HUES64 (cell line): ENCODE data around the gene ATAD3C.
"Not testable (repeated sequence)": the region's sequence is repeated elsewhere in the genome, so short reads cannot be mapped to it uniquely, and the experiment has no call there.

Experiments
- H3K27ac ChIP-seq: 2 replicates; pipeline ENCODE4 v1.7.0; 2013; ENCODE audit warnings: low read depth, low read length, inconsistent platforms
- H3K27me3 ChIP-seq: 2 replicates; pipeline ENCODE4 v1.6.1; 2013; ENCODE audit warnings: mild to moderate bottlenecking, low read length; ENCODE audit not compliant: insufficient read depth
- H3K36me3 ChIP-seq: 2 replicates; pipeline ENCODE4 v1.6.1; 2013; ENCODE audit warnings: mild to moderate bottlenecking, low read length; ENCODE audit not compliant: insufficient read depth
- H3K4me1 ChIP-seq: 2 replicates; pipeline ENCODE4 v1.6.1; 2013; ENCODE audit warnings: mild to moderate bottlenecking, low read length, moderate library complexity; ENCODE audit not compliant: insufficient read depth
- H3K4me3 ChIP-seq: 2 replicates; pipeline ENCODE4 v1.5.1; 2013; ENCODE audit warnings: mild to moderate bottlenecking, low read length, moderate library complexity
- H3K9ac ChIP-seq: 2 replicates; pipeline ENCODE4 v1.6.1; 2013; ENCODE audit warnings: mild to moderate bottlenecking, low read depth, low read length
- H3K9me3 ChIP-seq: 2 replicates; pipeline ENCODE4 v1.6.1; 2013; ENCODE audit warnings: low read depth, low read length; ENCODE audit not compliant: insufficient read depth
- WGBS: fragments of 150-250, 120-280 bp; methylation state at CpG from one replicate; pipeline ENCODE4 v1.1.7; 2013; ENCODE audit warnings: missing lambda C conversion rate; 5-methylcytosine and 5-hydroxymethylcytosine counted together

ATAD3C gene

DNA sequence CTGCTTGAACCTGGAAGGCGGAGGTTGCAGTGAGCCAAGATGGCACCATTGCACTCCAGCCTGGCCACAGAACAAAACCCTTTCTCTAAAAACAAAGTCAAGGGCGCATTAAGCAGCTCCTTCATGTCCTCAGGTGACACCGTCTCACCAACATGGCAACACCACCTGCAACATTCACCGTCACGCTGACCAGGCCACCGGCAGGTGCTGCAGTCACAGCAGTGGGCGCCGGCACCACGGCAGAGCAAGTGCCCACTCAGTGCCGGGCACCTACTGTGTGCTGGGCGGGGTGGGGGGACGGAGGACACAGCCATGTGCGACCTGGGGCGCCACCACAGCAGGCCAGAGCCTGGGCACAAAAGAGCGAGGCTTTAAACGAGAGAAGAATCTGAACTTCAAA lies 34.2 kb downstream of the ATAD3C start:
- Histone ChIP-seq H3K9me3 (no peaks in the 10 kb centered on the region), H3K27me3 (no peaks in the 10 kb centered on the region), H3K4me1 (no peaks in the 10 kb centered on the region), H3K9ac (no peak overlapping the region), H3K4me3 (no peak overlapping the region), H3K27ac (no peak overlapping the region), H3K36me3 (peaks cover 64% of the 10 kb centered on the region)
- WGBS = 97% methylated on average over 16 of the region's 16 CpGs

DNA sequence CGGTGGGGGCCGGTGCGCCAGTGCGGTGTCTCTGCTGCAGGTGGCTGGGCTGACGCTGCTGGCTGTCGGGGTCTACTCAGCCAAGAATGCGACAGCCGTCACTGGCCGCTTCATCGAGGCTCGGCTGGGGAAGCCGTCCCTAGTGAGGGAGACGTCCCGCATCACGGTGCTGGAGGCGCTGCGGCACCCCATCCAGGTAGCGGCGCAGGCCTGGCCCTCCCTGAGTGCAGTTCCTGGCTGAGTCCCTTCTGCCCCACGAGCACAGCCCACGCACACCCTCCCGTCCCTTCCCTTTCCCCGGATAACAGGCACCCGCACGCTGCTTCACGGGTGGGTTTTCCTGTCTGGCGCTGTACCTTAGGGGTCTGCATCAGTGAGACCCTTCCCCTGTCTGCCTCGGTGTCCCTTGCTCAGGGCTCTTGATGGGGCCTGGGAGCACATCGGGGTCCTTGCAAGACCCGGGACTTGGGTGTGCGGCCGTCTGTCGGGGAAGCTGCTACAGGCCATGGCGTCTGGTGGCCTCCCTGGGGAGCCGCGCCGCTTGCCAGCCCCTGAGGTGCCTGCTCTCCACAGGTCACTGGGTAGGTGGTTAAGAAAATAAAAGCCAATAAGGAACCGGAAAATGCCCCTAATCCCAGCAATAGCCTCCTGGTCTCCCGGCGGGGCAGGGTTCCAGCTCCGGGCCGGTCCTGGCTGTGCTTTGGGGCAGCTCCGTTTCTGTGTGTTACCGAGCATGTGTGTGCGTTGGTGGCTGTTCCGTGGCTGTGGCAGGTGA lies 35.7 kb downstream of the ATAD3C start:
- 95% methylated on average over 37 of the region's 46 CpGs for WGBS
- H3K27me3 ChIP-seq, H3K4me1 ChIP-seq, H3K9me3 ChIP-seq, H3K9ac ChIP-seq, H3K27ac ChIP-seq, H3K4me3 ChIP-seq: not testable (repeated sequence)
- H3K36me3 ChIP-seq = peaks cover 66% of the 10 kb centered on the region

DNA sequence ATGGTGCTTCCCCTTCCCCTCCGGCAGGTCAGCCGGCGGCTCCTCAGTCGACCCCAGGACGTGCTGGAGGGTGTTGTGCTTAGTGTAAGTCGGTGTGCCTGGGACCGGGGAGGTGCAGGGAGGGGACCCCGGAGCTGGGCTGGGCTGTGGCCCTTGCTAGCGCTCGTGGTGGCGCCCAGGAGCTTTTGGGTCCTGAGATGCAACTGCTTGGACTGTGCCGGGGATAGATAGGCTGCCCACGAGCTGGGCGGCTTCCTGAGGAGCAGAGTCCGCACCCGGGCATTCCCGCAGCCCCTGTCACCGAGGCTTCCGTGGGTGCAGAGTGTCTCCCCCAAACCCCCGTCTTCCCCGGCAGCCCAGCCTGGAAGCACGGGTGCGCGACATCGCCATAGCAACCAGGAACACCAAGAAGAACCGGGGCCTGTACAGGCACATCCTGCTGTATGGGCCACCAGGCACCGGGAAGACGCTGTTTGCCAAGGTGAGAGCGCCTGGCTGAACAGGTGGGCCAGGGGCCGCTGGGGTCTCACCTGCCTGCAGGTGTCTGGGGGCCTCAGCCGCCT lies 36.3 kb downstream of the ATAD3C start:
- not testable (repeated sequence) for H3K4me1 ChIP-seq, H3K4me3 ChIP-seq, H3K27me3 ChIP-seq, H3K9me3 ChIP-seq, H3K27ac ChIP-seq, H3K9ac ChIP-seq
- peaks cover 68% of the 10 kb centered on the region for H3K36me3 ChIP-seq
- WGBS = 96% methylated on average over 26 of the region's 31 CpGs

DNA sequence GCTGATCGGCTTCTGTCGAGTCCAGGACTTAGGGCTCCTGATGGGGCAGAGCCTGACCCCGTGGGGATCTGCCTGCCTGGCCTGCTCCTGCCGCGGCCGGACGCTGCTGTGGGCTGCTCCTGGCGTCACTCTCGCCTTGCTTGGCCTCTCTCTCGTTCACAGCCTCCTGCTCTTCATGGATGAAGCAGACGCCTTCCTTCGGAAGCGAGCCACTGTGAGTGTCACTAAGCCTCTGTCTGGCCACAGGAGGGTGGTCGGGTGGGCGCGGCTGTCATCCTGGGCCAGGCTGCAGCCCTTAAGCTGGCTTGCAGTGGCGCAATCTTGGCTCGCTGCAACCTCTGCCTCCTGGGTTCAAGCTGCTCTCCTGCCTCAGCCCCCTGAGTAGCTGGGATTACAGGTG lies 38.2 kb downstream of the ATAD3C start:
- H3K4me1 ChIP-seq = no peaks in the 10 kb centered on the region
- H3K27ac ChIP-seq = no peak overlapping the region
- H3K27me3 ChIP-seq = no peaks in the 10 kb centered on the region
- H3K4me3 ChIP-seq = no peak overlapping the region
- WGBS = 96% methylated on average over 18 of the region's 18 CpGs
- peaks cover 77% of the 10 kb centered on the region for H3K36me3 ChIP-seq
- no peak overlapping the region for H3K9ac ChIP-seq
- no peaks in the 10 kb centered on the region for H3K9me3 ChIP-seq

DNA sequence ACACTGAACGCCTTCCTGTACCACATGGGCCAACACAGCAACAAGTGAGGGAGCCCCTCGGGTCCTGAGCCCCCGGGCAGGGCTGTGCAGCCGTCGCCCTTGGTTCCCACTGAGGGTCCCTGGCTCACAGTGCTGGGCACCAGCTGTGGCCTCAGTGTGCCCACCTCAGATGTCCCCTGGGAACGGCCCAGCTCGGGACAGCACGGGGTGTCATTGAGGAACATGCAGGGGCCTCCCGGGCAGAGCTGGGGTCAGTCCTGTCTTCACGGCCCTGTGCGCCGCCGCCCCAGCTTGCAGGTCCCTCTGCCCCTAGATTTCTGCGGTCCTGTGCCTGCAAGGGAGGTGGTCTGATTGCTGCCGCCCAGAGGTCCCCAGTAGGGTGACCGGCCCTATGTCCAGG lies 39.7 kb downstream of the ATAD3C start:
- no peaks in the 10 kb centered on the region for H3K27me3 ChIP-seq
- H3K9ac ChIP-seq = no peak overlapping the region
- 94% methylated on average over 16 of the region's 16 CpGs for WGBS
- no peak overlapping the region for H3K4me3 ChIP-seq
- no peaks in the 10 kb centered on the region for H3K4me1 ChIP-seq
- H3K27ac ChIP-seq = no peak overlapping the region
- peaks cover 74% of the 10 kb centered on the region for H3K36me3 ChIP-seq
- H3K9me3 ChIP-seq = no peaks in the 10 kb centered on the region

DNA sequence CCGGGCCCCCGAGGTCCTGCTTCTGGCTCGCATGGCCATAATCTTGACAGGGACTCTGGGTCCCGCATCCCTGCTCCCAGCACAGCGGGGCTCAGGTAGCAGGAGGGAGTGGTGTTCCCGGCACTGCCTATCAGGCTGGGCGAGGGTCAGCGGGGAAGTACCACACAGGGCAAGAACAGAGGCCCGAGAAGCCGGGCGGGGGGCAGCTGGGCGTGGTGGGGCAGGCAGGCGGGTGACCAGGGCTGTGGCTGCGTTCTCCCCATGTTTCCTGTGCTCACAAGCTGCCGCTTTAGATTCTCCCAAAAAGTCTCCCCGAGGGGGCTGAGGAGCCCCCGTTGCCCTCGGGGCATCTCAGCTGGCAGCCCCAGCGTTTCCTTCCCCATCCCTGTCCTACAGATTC lies 40.4 kb downstream of the ATAD3C start:
- Histone ChIP-seq H3K9me3 (no peaks in the 10 kb centered on the region), H3K27me3 (no peaks in the 10 kb centered on the region), H3K27ac (no peak overlapping the region), H3K4me1 (no peaks in the 10 kb centered on the region), H3K4me3 (no peak overlapping the region), H3K36me3 (peaks cover 72% of the 10 kb centered on the region), H3K9ac (no peak overlapping the region)
- 96% methylated on average over 19 of the region's 19 CpGs for WGBS

DNA sequence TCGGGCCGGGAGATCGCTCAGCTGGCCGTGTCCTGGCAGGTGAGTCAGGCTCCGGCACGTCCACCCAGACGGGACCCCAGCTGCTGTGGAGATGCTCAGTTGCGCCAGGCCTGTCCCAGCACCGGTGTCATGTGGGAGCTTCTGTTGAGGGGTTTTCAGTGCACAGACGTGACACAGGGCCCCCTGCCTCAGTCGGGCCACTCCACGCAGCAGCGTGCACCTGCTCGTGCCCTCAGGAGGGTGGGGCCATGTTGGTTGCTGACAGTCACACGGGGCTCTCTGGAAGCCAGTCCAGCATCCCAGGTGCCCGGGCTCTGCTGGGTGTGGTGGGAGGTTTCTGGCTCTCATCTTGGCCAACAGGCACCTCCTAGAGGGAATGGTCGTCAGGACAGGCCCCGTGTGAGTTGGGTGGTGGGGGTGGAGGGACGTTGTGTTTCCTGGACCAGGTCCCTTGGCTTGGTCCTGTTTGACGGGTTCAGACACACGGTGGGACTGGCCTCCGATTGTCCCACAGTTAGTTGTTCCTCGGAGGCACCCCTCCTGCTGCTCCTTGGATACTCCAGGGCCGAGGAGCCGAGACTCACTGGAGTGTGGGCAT lies 41.2 kb downstream of the ATAD3C start:
- Histone ChIP-seq H3K36me3 (peaks cover 79% of the 10 kb centered on the region), H3K27me3 (no peaks in the 10 kb centered on the region), H3K9me3 (no peaks in the 10 kb centered on the region), H3K27ac (no peak overlapping the region), H3K9ac (no peak overlapping the region), H3K4me1 (no peaks in the 10 kb centered on the region), H3K4me3 (no peak overlapping the region)
- WGBS = 94% methylated on average over 18 of the region's 25 CpGs

DNA sequence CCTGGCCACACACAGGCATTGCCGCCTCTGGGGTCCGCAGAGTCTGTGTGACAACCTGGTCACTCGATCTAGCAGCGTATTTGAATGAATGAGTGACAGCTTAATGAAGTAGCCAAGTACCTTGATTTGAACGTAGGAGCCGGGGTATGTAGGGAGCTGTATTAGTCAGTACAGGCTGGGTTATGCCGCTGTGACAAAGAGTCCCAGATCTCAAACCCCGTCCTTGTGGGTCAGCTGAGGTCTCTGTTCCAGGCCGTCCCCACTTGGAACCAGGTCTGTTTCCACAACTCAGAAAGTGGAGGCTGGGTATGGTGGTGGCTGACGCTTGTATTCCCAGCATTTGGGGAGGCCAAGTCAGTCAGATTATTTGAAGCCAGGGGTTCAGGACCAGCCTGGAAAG lies 42.1 kb downstream of the ATAD3C start:
- Histone ChIP-seq H3K27ac (no peak overlapping the region), H3K9ac (no peak overlapping the region), H3K36me3 (peaks cover 78% of the 10 kb centered on the region), H3K9me3 (no peaks in the 10 kb centered on the region), H3K4me1 (no peaks in the 10 kb centered on the region), H3K27me3 (no peaks in the 10 kb centered on the region), H3K4me3 (no peak overlapping the region)
- WGBS = 96% methylated on average over 10 of the region's 10 CpGs

DNA sequence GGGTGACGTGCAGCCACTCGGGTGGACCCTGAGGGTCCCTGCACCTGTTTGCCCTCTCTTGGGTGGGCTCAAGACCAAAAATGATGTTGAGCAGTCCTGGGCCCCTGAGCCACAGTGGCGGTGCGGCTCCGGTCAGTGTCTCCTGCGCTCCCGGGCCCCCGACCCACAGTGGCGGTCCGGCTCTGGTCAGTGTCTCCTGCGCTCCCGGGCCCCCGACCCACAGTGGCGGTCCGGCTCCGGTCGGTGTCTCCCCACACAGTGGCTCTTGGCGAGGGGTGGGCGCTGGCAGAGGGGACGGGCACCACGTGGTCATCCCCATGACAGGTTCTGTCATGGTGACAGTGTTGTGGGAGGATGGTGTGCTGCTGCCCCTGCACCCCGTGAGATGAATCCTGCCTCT lies 44.8 kb downstream of the ATAD3C start:
- peaks cover 57% of the 10 kb centered on the region for H3K36me3 ChIP-seq
- WGBS = 96% methylated on average over 22 of the region's 22 CpGs
- not testable (repeated sequence) for H3K4me1 ChIP-seq, H3K9ac ChIP-seq, H3K27me3 ChIP-seq, H3K4me3 ChIP-seq, H3K27ac ChIP-seq, H3K9me3 ChIP-seq

DNA sequence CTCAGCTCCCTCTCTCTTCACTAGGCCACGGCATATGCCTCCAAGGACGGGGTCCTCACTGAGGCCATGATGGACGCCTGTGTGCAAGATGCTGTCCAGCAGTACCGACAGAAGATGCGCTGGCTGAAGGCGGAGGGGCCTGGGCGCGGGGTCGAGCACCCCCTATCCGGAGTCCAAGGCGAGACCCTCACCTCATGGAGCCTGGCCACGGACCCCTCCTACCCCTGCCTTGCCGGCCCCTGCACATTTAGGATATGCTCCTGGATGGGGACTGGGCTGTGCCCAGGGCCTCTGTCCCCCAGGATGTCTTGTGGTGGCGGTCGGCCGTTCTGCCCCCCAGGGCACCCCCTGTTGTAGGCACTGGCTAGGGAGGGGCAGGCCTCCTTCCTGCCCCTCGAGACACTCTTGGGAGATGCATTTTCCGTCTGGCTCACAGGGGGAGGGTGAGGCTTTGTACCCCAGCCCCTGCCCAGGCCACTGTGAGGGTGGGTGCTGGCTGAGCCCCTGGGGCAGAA lies 46.0 kb downstream of the ATAD3C start:
- H3K9me3 ChIP-seq, H3K4me3 ChIP-seq, H3K27me3 ChIP-seq, H3K9ac ChIP-seq, H3K4me1 ChIP-seq, H3K27ac ChIP-seq: not testable (repeated sequence)
- peaks cover 46% of the 10 kb centered on the region for H3K36me3 ChIP-seq
- WGBS = 95% methylated on average over 16 of the region's 18 CpGs

DNA sequence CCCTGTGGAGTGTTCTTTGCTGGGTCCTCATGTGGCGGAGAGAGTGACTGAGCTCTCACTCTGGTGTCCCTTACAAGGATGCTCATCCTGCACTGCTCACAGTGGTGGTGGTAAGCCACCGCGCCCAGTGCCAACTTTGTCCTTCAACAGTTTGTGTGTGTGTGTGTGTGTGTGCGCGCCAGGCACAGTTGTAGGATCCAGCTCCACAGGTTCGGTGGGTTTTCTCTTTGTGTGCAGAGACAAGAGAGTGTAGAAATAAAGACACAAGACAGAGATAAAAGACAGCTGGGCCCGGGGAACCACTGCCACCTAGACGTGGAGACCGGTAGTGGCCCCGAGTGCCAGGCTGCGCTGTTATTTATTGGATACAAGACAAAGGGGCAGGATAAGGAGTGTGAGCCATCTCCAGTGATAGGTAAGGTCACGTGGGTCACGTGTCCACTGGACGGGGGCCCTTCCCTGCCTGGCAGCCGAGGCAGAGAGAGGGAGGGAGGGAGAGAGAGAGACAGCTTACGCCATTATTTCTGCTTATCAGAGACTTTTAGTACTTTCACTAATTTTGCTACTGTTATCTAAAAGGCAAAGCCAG lies 55.4 kb downstream of the ATAD3C start:
- WGBS = 40% methylated on average over 14 of the region's 16 CpGs
- H3K36me3 ChIP-seq, H3K27ac ChIP-seq, H3K9ac ChIP-seq, H3K4me1 ChIP-seq, H3K27me3 ChIP-seq, H3K9me3 ChIP-seq: not testable (repeated sequence)
- 0 out of 2 replicates have a peak overlapping the region, but pooled peaks have one; percentile 33 for H3K4me3 ChIP-seq
